ENCODE results near the gene INPP1. TPM values are rescaled to one million over a fixed set of nuclear protein-coding genes. Genes with fewer than 3 reads are reported as not detected.

Gene INPP1
- polyA plus RNA-seq, 1 donor (not counting 4 experiments of a cell fraction or from before 2014, with no cell fraction given) = 6.3 TPM

DNA sequence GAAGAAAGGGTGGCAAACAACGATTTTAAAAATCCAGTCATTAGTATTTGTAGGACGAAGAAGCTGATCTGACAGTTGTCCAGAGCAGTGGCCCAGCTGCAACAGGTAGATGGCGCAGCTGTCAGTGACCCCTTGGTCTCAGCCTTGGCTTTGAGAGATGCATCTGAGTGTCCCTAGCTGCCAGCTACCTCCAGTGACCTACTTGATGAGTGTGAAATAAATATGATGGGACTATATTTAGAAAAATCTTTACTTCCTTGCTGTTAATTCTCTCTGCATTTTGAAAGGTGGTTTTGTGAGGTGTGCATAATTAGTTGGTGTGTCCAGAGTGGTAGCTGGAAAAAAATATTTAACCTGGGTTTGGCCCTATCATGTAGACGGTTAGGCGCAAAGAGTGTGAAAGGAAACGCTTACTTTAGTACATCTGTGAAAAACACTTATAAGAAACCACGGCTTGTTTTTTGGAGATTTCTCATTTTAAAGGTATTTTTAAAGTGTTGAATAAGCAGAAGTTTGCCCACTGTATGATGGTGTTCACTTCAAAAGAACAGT, 963 bp downstream of the INPP1 start:
- TF ChIP-seq, protein P1, sequence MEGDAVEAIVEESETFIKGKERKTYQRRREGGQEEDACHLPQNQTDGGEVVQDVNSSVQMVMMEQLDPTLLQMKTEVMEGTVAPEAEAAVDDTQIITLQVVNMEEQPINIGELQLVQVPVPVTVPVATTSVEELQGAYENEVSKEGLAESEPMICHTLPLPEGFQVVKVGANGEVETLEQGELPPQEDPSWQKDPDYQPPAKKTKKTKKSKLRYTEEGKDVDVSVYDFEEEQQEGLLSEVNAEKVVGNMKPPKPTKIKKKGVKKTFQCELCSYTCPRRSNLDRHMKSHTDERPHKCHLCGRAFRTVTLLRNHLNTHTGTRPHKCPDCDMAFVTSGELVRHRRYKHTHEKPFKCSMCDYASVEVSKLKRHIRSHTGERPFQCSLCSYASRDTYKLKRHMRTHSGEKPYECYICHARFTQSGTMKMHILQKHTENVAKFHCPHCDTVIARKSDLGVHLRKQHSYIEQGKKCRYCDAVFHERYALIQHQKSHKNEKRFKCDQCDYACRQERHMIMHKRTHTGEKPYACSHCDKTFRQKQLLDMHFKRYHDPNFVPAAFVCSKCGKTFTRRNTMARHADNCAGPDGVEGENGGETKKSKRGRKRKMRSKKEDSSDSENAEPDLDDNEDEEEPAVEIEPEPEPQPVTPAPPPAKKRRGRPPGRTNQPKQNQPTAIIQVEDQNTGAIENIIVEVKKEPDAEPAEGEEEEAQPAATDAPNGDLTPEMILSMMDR (optimal IDR thresholded peaks at IDR 0.05 in 1 of 3, IDR thresholded peaks at IDR 0.05 in 1 of 3, conservative IDR thresholded peaks at IDR 0.05 in 1 of 3; ENCODE audit: extremely low read depth in 1 of 3, insufficient read depth in 2 of 3, low read length in 3 of 3) = peak; percentile 34 to 71 (median 37)
- no peak for TF ChIP-seq EZH2 (IDR thresholded peaks at IDR 0.05; ENCODE audit: low read length)
- Histone ChIP-seq H3K9me3 (ENCODE audit: control insufficient read depth, low read depth, low read length) (no peaks in the 10 kb centered on the region), H4K20me1 (ENCODE audit: control insufficient read depth, extremely low read depth, insufficient read depth, low read length) (no peaks in the 10 kb centered on the region), H3K4me3 (ENCODE audit: control insufficient read depth in 2 of 3, extremely low read depth in 1 of 3, insufficient read depth in 2 of 3, low read depth in 1 of 3, low read length in 3 of 3) (peak overlapping the region; percentile 54 to 77 (median 64)), H3K4me2 (ENCODE audit: control insufficient read depth, extremely low read depth, insufficient read depth, low read depth, low read length) (peak overlapping the region; percentile 89), H3K27me3 (ENCODE audit: control insufficient read depth, extremely low read depth, insufficient read depth, low read length) (no peaks in the 10 kb centered on the region), H3K27ac (ENCODE audit: control insufficient read depth, insufficient read depth, low read length) (peak overlapping the region; percentile 64), H3K9ac (ENCODE audit: control insufficient read depth, extremely low read depth, insufficient read depth, low read length) (peak overlapping the region; percentile 76), H3K4me1 (ENCODE audit: control insufficient read depth, extremely low read depth, insufficient read depth, low read length) (peaks cover 7% of the 10 kb centered on the region), H3K36me3 (ENCODE audit: control insufficient read depth in 2 of 2, extremely low read depth in 1 of 2, insufficient read depth in 2 of 2, low read length in 2 of 2) (no peaks in the 10 kb centered on the region), H2AFZ (ENCODE audit: control insufficient read depth, low read length) (peak overlapping the region; percentile 93), H3K79me2 (ENCODE audit: control insufficient read depth, insufficient read depth, low read length) (no peaks in the 10 kb centered on the region), H3K9me1 (ENCODE audit: control insufficient read depth, extremely low read depth, insufficient read depth, low read length) (no peaks in the 10 kb centered on the region)
- DNase-seq (ENCODE audit: low read depth, low spot score) = no peak
- peak; percentile 71 for FAIRE-seq
- dilution Hi-C loops (cut with MboI; ENCODE audit: extremely low pct_ligation_motif_present, low sequenced_read_pairs) = no loop called here

GRCh38 chr2:190350371-190350770, 7.0 kb downstream of the INPP1 start:
- no peak overlapping the region for H3K27ac ChIP-seq (ENCODE audit: control insufficient read depth, insufficient read depth, low read length)
- no peaks in the 10 kb centered on the region for H3K27me3 ChIP-seq (ENCODE audit: control insufficient read depth, extremely low read depth, insufficient read depth, low read length)

More at GRCh38 chr2:190350371-190350770, 7.0 kb downstream of the INPP1 start:
- Histone ChIP-seq H3K79me2 (ENCODE audit: control insufficient read depth, insufficient read depth, low read length) (no peaks in the 10 kb centered on the region), H4K20me1 (ENCODE audit: control insufficient read depth, extremely low read depth, insufficient read depth, low read length) (no peaks in the 10 kb centered on the region), H3K4me2 (ENCODE audit: control insufficient read depth, extremely low read depth, insufficient read depth, low read depth, low read length) (no peak overlapping the region), H3K9me1 (ENCODE audit: control insufficient read depth, extremely low read depth, insufficient read depth, low read length) (no peaks in the 10 kb centered on the region), H3K9me3 (ENCODE audit: control insufficient read depth, low read depth, low read length) (no peaks in the 10 kb centered on the region), H3K9ac (ENCODE audit: control insufficient read depth, extremely low read depth, insufficient read depth, low read length) (no peak overlapping the region), H3K4me1 (ENCODE audit: control insufficient read depth, extremely low read depth, insufficient read depth, low read length) (peaks cover 26% of the 10 kb centered on the region), H2AFZ (ENCODE audit: control insufficient read depth, low read length) (no peak overlapping the region), H3K36me3 (ENCODE audit: control insufficient read depth in 2 of 2, extremely low read depth in 1 of 2, insufficient read depth in 2 of 2, low read length in 2 of 2) (no peaks in the 10 kb centered on the region), H3K4me3 (ENCODE audit: control insufficient read depth in 2 of 3, extremely low read depth in 1 of 3, insufficient read depth in 2 of 3, low read depth in 1 of 3, low read length in 3 of 3) (no peak overlapping the region)
- TF ChIP-seq, protein P1 (optimal IDR thresholded peaks at IDR 0.05 in 1 of 3, IDR thresholded peaks at IDR 0.05 in 1 of 3, conservative IDR thresholded peaks at IDR 0.05 in 1 of 3; ENCODE audit: extremely low read depth in 1 of 3, insufficient read depth in 2 of 3, low read length in 3 of 3) = no peak
- no peak for TF ChIP-seq EZH2 (IDR thresholded peaks at IDR 0.05; ENCODE audit: low read length)
- FAIRE-seq = no peak
- no peak for DNase-seq (ENCODE audit: low read depth, low spot score)
- dilution Hi-C loops (cut with MboI; ENCODE audit: extremely low pct_ligation_motif_present, low sequenced_read_pairs) = no loop called here
